Fibroblast of lung (primary cell): ENCODE results near the gene IER3.
"Not testable (repeated sequence)": the region's sequence is repeated elsewhere in the genome, so short reads cannot be mapped to it uniquely, and the experiment has no call there.

Experiments used
- CTCF ChIP-seq, 2 donors: IDR thresholded peaks in 1 of 2; conservative IDR thresholded peaks in 1 of 2; 1 replicate in 1 of 2; 2 replicates in 1 of 2; pipeline ENCODE4 v1.5.1; 2011 to 2012; ENCODE audit warnings: low read length in 2 of 2, control low read depth in 1 of 2, inconsistent platforms in 1 of 2, low read depth in 1 of 2, mild to moderate bottlenecking in 1 of 2
- EZH2 ChIP-seq: IDR thresholded peaks from 2 replicates; pipeline ENCODE4 v1.5.1; 2012; ENCODE audit warnings: low read length, control low read depth, mild to moderate bottlenecking; ENCODE audit errors: missing control alignments

DNA sequence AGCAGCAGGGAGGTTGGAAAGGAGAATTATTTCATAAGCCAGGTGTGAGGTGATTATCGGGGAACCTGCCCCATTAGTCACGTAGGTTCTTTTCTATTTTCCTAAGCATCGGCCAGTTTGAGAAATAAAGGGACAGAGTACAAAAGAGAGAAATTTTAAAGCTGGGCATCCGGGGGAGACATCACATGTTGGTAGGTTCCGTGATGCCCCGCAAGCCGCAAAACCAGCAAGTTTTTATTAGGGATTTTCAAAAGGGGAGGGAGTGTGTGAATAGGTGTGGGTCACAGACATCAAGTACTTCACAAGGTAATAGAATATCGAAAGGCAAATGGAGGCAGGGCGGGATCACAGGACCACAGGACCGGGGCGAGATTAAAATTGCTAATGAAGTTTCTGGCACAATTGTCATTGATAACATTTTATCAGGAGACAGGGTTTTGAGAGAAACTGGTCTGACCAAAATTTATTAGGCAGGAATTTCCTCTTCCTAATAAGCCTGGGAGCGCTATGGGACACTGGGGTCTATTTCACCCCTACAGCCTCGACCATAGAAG, 20.2 kb upstream of the IER3 start:
- TF ChIP-seq CTCF (conservative IDR thresholded peaks at IDR 0.05 in 1 of 2, IDR thresholded peaks at IDR 0.05 in 1 of 2; ENCODE audit: low read depth in 1 of 2, low read length in 2 of 2); EZH2: not testable (repeated sequence)
